Liver (tissue), 9 donors: ENCODE measurements around the gene WDFY1. TPM values are rescaled to one million over a fixed set of nuclear protein-coding genes. Genes with fewer than 3 reads are reported as not detected.
"Not testable (repeated sequence)": the region's sequence is repeated elsewhere in the genome, so short reads cannot be mapped to it uniquely, and the experiment has no call there.

Experiments
- DNase-seq: peaks from one replicate; pipeline ENCODE4 v3.0.0-alpha.2; 2017; ENCODE audit warnings: low spot score
- H3K27ac ChIP-seq, 2 donors: one replicate each; pipeline ENCODE4 v1.7.0; 2013; ENCODE audit warnings: inconsistent platforms in 2 of 2, low read length in 2 of 2, control low read depth in 1 of 2, low read depth in 1 of 2, mild to moderate bottlenecking in 1 of 2
- H3K27me3 ChIP-seq, 4 donors: one replicate each; pipeline versions ENCODE4 v1.6.1 to v1.7.0; 2013; ENCODE audit warnings: low read length in 3 of 4, inconsistent platforms in 1 of 4, mild to moderate bottlenecking in 1 of 4, moderate library complexity in 1 of 4; ENCODE audit not compliant: control insufficient read depth in 4 of 4, insufficient read depth in 4 of 4
- H3K36me3 ChIP-seq, 4 donors: one replicate each; pipeline versions ENCODE4 v1.6.1 to v1.7.0; 2013; ENCODE audit warnings: low read length in 3 of 4, mild to moderate bottlenecking in 3 of 4, low read depth in 1 of 4, moderate library complexity in 1 of 4; ENCODE audit not compliant: control insufficient read depth in 4 of 4, insufficient read depth in 3 of 4
- H3K4me1 ChIP-seq, 4 donors: one replicate each; pipeline versions ENCODE4 v1.6.1 to v1.7.0; 2013; ENCODE audit warnings: low read length in 3 of 4, mild to moderate bottlenecking in 3 of 4, moderate library complexity in 1 of 4; ENCODE audit not compliant: control insufficient read depth in 4 of 4, insufficient read depth in 4 of 4
- H3K4me3 ChIP-seq, 3 donors: one replicate each; pipeline versions ENCODE4 v1.6.1 to v1.7.0; 2013; ENCODE audit warnings: low read length in 3 of 3, control low read depth in 1 of 3, low read depth in 1 of 3, mild to moderate bottlenecking in 1 of 3
- H3K9ac ChIP-seq, 2 donors: one replicate each; pipeline ENCODE4 v1.7.0; 2013; ENCODE audit warnings: low read length in 2 of 2, mild to moderate bottlenecking in 2 of 2, moderate library complexity in 2 of 2, control low read depth in 1 of 2, low read depth in 1 of 2
- H3K9me3 ChIP-seq, 4 donors: one replicate each; pipeline versions ENCODE4 v1.6.1 to v1.7.0; 2013; ENCODE audit warnings: low read length in 3 of 4; ENCODE audit not compliant: control insufficient read depth in 4 of 4
- EGR1 ChIP-seq, 2 donors: IDR thresholded peaks; 2 replicates each; pipeline ENCODE4 v1.6.1; 2016 to 2018; ENCODE audit warnings: antibody characterized with exemption in 2 of 2, low read depth in 2 of 2
- FOXA1 ChIP-seq: IDR thresholded peaks from 2 replicates; pipeline ENCODE4 v1.6.1; 2016; ENCODE audit warnings: antibody characterized with exemption
- FOXA2 ChIP-seq: IDR thresholded peaks from 2 replicates; pipeline ENCODE4 v1.6.1; 2016; ENCODE audit warnings: antibody characterized with exemption
- GABPA ChIP-seq, 2 donors: IDR thresholded peaks in 1 of 2; conservative IDR thresholded peaks in 1 of 2; 2 replicates each; pipeline ENCODE4 v1.6.1; 2016; ENCODE audit warnings: antibody characterized with exemption in 2 of 2, mild to moderate bottlenecking in 1 of 2, moderate library complexity in 1 of 2
- HNF4A ChIP-seq, 2 donors: conservative IDR thresholded peaks; 2 replicates each; pipeline ENCODE4 v1.6.1; 2016; ENCODE audit warnings: antibody characterized with exemption in 2 of 2, mild to moderate bottlenecking in 2 of 2
- HNF4G ChIP-seq: IDR thresholded peaks from 2 replicates; pipeline ENCODE4 v1.6.1; 2016; ENCODE audit warnings: antibody characterized with exemption
- JUND ChIP-seq, 2 donors: IDR thresholded peaks; 2 replicates each; pipeline ENCODE4 v1.6.1; 2016; ENCODE audit warnings: antibody characterized with exemption in 2 of 2
- NR2F2 ChIP-seq: IDR thresholded peaks from 2 replicates; pipeline ENCODE4 v1.6.1; 2016; ENCODE audit warnings: antibody characterized with exemption
- RAD21 ChIP-seq, 2 donors: IDR thresholded peaks; 2 replicates each; pipeline ENCODE4 v1.6.1; 2016; ENCODE audit warnings: antibody characterized with exemption in 2 of 2, mild to moderate bottlenecking in 2 of 2
- RXRA ChIP-seq, 2 donors: IDR thresholded peaks; 2 replicates each; pipeline ENCODE4 v1.6.1; 2017 to 2018; ENCODE audit warnings: antibody characterized with exemption in 2 of 2, mild to moderate bottlenecking in 1 of 2
- SP1 ChIP-seq: IDR thresholded peaks from 2 replicates; pipeline ENCODE4 v1.6.1; 2018; ENCODE audit warnings: antibody characterized with exemption, mild to moderate bottlenecking
- TAF1 ChIP-seq: conservative IDR thresholded peaks from 2 replicates; pipeline ENCODE4 v1.6.1; 2016; ENCODE audit warnings: antibody characterized with exemption, mild to moderate bottlenecking
- YY1 ChIP-seq: IDR thresholded peaks from 2 replicates; pipeline ENCODE4 v1.6.1; 2016; ENCODE audit warnings: antibody characterized with exemption, mild to moderate bottlenecking
- WGBS: extraction: QIAGEN DNeasy Blood & Tissue Kit; methylation state at CpG from one replicate; pipeline ENCODE4 v1.1.7; 2013; 5-methylcytosine and 5-hydroxymethylcytosine counted together
- polyA plus RNA-seq, 2 donors: library from polyadenylated mRNA; stranded (reverse) in 1 of 2; unstranded in 1 of 2; fragments of 200-250 nt in 1 of 2; fragments of >200 nt in 1 of 2; fragmentation: Nextera tagmentation in 1 of 2; extraction: Ambion mirVana in 1 of 2; gene quantifications; one replicate each; pipeline versions ENCODE4 v1.2.1 to v1.2.3, GENCODE V29; 2013 to 2015
- total RNA-seq, 2 donors: library from RNA; depleted of rRNA; stranded (reverse); fragments of >200 nt; gene quantifications; one replicate each; pipeline ENCODE4 v1.2.3, GENCODE V29; 2014
- TF ChIP-seq, protein P1 (sequence below): IDR thresholded peaks from 2 replicates; pipeline ENCODE4 v1.6.1; 2016; ENCODE audit warnings: antibody characterized with exemption
- TF ChIP-seq, protein P2 (sequence below): fragments of 150-350 bp; IDR thresholded peaks from 2 replicates; pipeline ENCODE4 v1.5.1; 2017; ENCODE audit warnings: improper control_type of control experiment, low read depth, low read length; ENCODE audit not compliant: missing input control
- TF ChIP-seq, protein P3 (sequence below): IDR thresholded peaks from 2 replicates; pipeline ENCODE4 v1.6.1; 2016; ENCODE audit warnings: antibody characterized with exemption
- TF ChIP-seq, protein P4 (sequence below): IDR thresholded peaks from 2 replicates; pipeline ENCODE4 v1.6.1; 2016; ENCODE audit warnings: antibody characterized with exemption
- donor health status: healthy.
- donor health status: healthy.
- donor health status: healthy.
- donor health status: healthy.
- donor health status: healthy.

Gene WDFY1
- total and polyA plus RNA-seq, 4 donors = 12.0 to 34.2 (median 24.1) TPM

DNA sequence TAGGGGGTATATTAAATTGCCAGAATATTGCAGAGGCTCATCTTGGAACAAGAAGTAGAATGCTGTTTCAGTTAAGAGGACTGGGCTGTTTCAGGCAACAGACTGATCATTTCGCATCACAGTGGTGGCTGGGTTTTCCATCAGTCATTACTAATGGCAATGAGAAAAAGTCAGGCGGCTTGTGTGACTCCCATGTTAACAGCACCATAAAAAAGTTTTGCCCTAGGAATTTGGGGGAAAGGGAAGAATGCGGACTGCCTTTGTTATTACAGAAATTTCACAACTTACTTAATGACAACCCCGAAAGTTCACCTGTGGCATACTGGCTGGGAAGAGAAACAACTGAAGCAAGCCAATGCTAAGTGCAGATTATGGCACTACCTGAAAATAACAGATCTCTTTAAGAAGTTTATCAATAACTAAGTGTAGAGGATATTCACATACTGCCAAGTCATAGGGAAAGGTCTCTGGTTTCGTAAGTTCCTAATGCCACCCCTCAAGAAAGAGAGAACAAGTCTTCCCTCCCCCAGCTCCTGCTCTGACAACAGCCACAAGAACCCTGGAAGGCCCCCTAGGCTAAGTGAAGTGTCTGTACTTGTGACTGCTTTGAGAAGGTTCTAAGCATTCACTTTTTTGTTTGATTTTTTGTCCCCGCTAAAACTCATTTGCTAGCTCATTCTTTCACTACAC lies 67.3 kb downstream of the WDFY1 start:
- no peak overlapping the region for H3K27ac ChIP-seq

DNA sequence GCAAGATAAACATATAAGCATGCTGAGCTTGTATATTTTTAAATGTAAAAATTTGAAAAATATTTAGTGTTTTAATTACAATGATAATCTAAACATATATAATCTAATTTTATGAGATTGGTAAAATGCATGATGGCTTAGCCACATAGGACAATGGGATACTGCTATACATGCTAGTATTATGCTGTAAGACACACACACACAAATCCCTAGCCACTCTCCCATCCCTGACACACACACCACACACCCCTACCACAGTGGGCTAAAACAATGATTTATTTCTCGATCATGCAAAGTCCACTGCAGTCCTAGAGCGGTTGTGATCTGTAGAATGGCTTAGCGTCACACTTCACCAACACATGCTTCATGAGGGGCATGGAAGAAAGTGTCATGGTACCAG lies 71.5 kb downstream of the WDFY1 start:
- Histone ChIP-seq H3K27me3 (no peaks in the 10 kb centered on the region), H3K9ac (no peak overlapping the region), H3K4me3 (no peak overlapping the region), H3K9me3 (no peaks in the 10 kb centered on the region), H3K36me3 (peaks cover 5 to 41% (median 23%) of the 10 kb centered on the region in 4 donors), H3K4me1 (no peaks in the 10 kb centered on the region), H3K27ac (no peak overlapping the region)
- TF ChIP-seq YY1 (no peak), GABPA (IDR thresholded peaks at IDR 0.05 in 1 of 2, conservative IDR thresholded peaks at IDR 0.05 in 1 of 2) (no peak), FOXA2 (no peak), SP1 (no peak), TAF1 (no peak), NR2F2 (no peak), HNF4G (no peak), RXRA (IDR thresholded peaks at IDR 0.05) (no peak), EGR1 (IDR thresholded peaks at IDR 0.05; ENCODE audit: low read depth in 2 of 2) (no peak), FOXA1 (no peak), RAD21 (IDR thresholded peaks at IDR 0.05) (no peak), HNF4A (conservative IDR thresholded peaks at IDR 0.05) (no peak)
- TF ChIP-seq, protein P1, sequence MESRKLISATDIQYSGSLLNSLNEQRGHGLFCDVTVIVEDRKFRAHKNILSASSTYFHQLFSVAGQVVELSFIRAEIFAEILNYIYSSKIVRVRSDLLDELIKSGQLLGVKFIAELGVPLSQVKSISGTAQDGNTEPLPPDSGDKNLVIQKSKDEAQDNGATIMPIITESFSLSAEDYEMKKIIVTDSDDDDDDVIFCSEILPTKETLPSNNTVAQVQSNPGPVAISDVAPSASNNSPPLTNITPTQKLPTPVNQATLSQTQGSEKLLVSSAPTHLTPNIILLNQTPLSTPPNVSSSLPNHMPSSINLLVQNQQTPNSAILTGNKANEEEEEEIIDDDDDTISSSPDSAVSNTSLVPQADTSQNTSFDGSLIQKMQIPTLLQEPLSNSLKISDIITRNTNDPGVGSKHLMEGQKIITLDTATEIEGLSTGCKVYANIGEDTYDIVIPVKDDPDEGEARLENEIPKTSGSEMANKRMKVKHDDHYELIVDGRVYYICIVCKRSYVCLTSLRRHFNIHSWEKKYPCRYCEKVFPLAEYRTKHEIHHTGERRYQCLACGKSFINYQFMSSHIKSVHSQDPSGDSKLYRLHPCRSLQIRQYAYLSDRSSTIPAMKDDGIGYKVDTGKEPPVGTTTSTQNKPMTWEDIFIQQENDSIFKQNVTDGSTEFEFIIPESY = no peak
- TF ChIP-seq, protein P2, sequence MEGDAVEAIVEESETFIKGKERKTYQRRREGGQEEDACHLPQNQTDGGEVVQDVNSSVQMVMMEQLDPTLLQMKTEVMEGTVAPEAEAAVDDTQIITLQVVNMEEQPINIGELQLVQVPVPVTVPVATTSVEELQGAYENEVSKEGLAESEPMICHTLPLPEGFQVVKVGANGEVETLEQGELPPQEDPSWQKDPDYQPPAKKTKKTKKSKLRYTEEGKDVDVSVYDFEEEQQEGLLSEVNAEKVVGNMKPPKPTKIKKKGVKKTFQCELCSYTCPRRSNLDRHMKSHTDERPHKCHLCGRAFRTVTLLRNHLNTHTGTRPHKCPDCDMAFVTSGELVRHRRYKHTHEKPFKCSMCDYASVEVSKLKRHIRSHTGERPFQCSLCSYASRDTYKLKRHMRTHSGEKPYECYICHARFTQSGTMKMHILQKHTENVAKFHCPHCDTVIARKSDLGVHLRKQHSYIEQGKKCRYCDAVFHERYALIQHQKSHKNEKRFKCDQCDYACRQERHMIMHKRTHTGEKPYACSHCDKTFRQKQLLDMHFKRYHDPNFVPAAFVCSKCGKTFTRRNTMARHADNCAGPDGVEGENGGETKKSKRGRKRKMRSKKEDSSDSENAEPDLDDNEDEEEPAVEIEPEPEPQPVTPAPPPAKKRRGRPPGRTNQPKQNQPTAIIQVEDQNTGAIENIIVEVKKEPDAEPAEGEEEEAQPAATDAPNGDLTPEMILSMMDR = no peak
- TF ChIP-seq, protein P3, sequence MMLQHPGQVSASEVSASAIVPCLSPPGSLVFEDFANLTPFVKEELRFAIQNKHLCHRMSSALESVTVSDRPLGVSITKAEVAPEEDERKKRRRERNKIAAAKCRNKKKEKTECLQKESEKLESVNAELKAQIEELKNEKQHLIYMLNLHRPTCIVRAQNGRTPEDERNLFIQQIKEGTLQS = no peak
- TF ChIP-seq, protein P4, sequence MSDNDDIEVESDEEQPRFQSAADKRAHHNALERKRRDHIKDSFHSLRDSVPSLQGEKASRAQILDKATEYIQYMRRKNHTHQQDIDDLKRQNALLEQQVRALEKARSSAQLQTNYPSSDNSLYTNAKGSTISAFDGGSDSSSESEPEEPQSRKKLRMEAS = no peak
- WGBS = 99% methylated on average over 3 of the region's 3 CpGs
- DNase-seq = no peak

More for the DNA sequence above, 67.3 kb downstream of the WDFY1 start:
- Histone ChIP-seq H3K4me3 (no peak overlapping the region), H3K9ac (no peak overlapping the region), H3K4me1 (no peaks in the 10 kb centered on the region), H3K27me3 (no peaks in the 10 kb centered on the region), H3K36me3 (peaks cover 7 to 58% (median 39%) of the 10 kb centered on the region in 4 donors), H3K9me3 (no peaks in the 10 kb centered on the region)
- WGBS = 94% methylated on average over 6 of the region's 6 CpGs
- TF ChIP-seq HNF4A (conservative IDR thresholded peaks at IDR 0.05) (no peak), FOXA2 (no peak), SP1 (no peak), HNF4G (no peak), TAF1 (no peak), JUND (IDR thresholded peaks at IDR 0.05) (no peak), FOXA1 (no peak), RXRA (IDR thresholded peaks at IDR 0.05) (no peak), YY1 (no peak)
- TF ChIP-seq, protein P4 = no peak
- TF ChIP-seq, protein P2 = no peak
- no peak for DNase-seq

DNA sequence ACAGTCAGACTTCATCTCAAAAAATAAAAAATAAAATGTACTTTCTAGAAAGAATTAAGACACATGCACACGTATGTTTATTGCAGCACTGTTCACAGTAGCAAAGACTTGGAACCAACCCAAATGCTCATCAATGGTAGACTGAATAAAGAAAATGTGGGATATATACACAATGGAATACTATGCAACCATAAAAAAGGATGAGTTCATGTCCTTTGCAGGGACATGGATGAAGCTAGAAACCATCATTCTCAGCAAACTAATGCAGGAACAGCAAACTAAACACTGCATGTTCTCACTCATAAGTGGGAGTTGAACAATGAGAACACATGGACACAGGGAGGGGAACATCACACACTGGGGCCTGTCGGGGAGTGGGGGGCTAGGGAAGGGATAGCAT lies 72.4 kb downstream of the WDFY1 start:
- not testable (repeated sequence) for H3K4me1 ChIP-seq, H3K27ac ChIP-seq, H3K27me3 ChIP-seq, H3K4me3 ChIP-seq, DNase-seq, H3K9ac ChIP-seq, H3K9me3 ChIP-seq
- H3K36me3 ChIP-seq = peaks cover 4 to 32% (median 15%) of the 10 kb centered on the region in 4 donors
- 95% methylated on average over 2 of the region's 2 CpGs for WGBS

DNA sequence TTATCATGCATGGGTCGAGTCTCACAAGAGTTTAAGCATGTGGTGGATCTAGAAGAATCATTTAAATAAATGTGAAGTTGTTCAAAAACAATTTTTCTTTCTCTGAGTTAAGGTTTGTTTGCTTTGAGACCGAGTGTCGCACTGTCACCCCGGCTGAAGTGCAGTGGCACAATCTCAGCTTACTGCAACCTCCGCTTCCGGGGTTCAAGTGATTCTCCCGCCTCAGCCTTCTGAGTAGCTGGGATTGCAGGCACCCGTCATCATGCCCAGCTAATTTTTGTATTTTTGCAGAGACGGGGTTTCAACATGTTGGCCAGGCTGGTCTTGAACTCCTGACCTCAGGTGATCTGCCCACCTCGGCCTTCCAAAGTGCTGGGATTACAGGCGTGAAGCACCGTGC lies 73.5 kb downstream of the WDFY1 start:
- H3K36me3 ChIP-seq = peaks cover 4 to 22% (median 9%) of the 10 kb centered on the region in 4 donors
- H3K4me1 ChIP-seq, H3K9me3 ChIP-seq, H3K27me3 ChIP-seq, DNase-seq, H3K27ac ChIP-seq, H3K4me3 ChIP-seq, H3K9ac ChIP-seq: not testable (repeated sequence)
- WGBS = 91% methylated on average over 12 of the region's 12 CpGs
